Left hindlimb (tissue), 1 donor: Measurements from ENCODE around the gene TIPIN.

Experiments used
- DNase-seq: peaks from one replicate; pipeline ENCODE4 v3.0.0-alpha.2; 2018

Gene TIPIN

GRCh38 chr15:66296186-66296585 lies 60.3 kb downstream of the TIPIN start:
- DNase-seq, result no peak

- no peak for DNase-seq
These were observed 61.6 kb downstream of the TIPIN start for GRCh38 chr15:66294932-66295235.

GRCh38 chr15:66294157-66294931 lies 62.1 kb downstream of the TIPIN start:
- DNase-seq, result no peak

- DNase-seq, result peak; percentile 71
These were observed 62.9 kb downstream of the TIPIN start, which contains the start of gene DIS3L for GRCh38 chr15:66293419-66294156. Gene DIS3L, plus strand, starts transcription at chr15:66293568. Its CDS starts 29 bp downstream, at chr15:66293597.

DNA sequence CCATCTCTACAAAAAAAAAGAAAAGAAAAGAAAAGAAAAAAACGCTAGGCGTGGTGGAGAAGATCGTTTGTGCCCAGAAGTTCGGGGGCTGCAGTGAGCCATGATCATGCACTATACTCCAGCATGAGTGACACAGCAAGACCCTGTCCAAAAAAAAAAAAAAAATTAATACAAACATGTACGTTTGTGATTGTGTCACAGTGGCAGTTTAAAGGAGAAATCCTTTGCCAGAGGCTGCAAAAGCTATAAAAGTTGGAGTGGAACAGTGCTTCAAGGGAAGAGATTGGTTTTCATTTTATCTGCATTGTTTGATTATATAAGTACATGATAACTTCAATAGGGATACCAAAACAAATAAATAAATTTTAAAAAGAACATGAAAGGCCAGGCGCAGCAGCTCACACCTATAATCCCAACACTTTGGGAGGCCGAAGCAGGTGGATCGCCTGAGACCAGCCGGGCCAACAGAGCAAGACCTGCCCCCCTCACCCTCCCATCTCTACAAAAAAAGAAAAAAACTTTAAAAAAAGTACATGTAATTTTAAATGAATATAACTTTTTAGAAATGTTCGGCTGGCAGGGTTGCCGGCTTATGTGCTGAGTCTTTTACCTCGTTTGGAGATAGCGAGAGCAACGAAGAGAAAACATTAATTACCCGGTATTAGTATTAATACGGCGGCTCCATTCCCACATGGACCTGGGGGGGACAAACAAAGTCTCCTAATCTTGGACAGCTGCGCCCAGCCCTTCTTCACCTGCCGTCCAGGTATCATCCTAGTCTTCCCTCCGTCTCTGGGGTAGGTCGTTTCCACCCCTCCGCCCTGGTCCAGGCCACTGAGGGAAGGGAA lies 63.7 kb downstream of the TIPIN start:
- no peak for DNase-seq

- DNase-seq, result no peak
These were observed 64.5 kb downstream of the TIPIN start for GRCh38 chr15:66291816-66292570.

- no peak for DNase-seq
These were observed 66.0 kb downstream of the TIPIN start for GRCh38 chr15:66290518-66290917.

- no peak for DNase-seq
These were observed 66.5 kb downstream of the TIPIN start for GRCh38 chr15:66290007-66290406.

GRCh38 chr15:66288551-66289185 lies 67.8 kb downstream of the TIPIN start:
- no peak for DNase-seq

DNA sequence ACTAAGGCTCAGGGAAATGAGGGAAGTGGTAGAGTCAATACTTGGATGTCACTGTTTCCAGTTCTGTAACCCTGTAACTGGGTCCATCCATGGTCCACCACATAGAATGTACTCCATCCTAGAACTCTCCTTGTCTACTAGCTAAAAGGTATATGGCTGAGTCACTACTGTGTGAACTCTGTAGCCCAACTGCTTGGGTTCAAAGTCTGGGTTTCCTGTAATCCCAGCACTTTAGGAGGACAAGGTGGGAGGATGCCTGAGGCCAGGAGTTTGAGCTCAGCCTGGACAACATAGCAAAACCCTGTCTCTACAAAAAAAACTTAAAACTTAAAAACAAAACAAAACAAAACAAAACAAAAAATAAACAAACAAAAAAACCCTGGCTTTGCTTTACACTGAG lies 68.4 kb downstream of the TIPIN start:
- no peak for DNase-seq

DNA sequence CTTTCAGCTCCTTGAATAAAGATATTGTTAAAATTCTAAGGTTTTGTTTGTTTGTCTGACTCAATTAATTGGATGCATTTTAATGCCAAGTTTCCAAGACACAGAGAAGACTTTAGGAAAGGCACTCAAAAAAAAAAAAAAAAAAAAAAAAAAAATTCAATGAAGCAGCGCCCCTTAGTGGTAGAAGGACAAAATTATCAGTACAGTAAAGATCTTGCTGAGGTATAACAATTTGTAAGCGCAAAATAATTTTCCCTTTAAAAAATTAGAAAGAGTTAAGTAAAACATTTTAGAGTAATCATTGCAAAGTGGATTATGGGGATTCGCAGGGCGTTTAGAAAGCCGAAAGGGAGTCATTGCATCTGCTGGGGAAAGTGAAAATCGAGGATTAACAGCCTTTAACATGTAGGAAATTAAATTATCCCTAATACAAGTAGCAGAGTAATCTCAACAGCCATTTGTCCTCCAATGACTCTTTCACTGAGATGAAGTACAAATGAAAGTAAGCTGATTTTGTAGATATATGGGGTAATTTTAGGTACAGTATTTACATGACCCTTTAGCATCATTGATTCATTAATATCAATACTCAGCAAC lies 68.9 kb downstream of the TIPIN start:
- DNase-seq, result no peak
